ENCODE results near the gene MOSPD3. TPM values are rescaled to one million over a fixed set of nuclear protein-coding genes. Genes with fewer than 3 reads are reported as not detected.

MOSPD3 gene
- total RNA-seq, 4 donors from 2014 or later = 6.6 to 16.8 (median 12.0) TPM

GRCh38 chr7:100575746-100576383, 36.5 kb upstream of the MOSPD3 start:
- Histone ChIP-seq H3K27me3 (peaks cover 0 to 53% (median 0%) of the 10 kb centered on the region in 4 donors), H3K27ac (replicated peaks in 1 of 4) (no peak overlapping the region), H3K4me3 (no peak overlapping the region), H3K4me1 (peaks cover 0 to 4% (median 3%) of the 10 kb centered on the region in 4 donors), H3K9me3 (no peaks in the 10 kb centered on the region), H3K36me3 (peaks cover 53 to 80% (median 75%) of the 10 kb centered on the region in 4 donors)
- 89% methylated on average over 10 of the region's 17 CpGs for WGBS
- DNase-seq (ENCODE audit: extremely low spot score) = no peak
- intact Hi-C loops (cut with DNase I) = no loop called here
- TF ChIP-seq EP300 (IDR thresholded peaks at IDR 0.05) = no peak
- TF ChIP-seq POLR2A (IDR thresholded peaks at IDR 0.05; ENCODE audit: low read depth) = no peak
- TF ChIP-seq POLR2AphosphoS5 (IDR thresholded peaks at IDR 0.05) = no peak
- TF ChIP-seq CTCF (IDR thresholded peaks at IDR 0.05) = no peak

GRCh38 chr7:100576384-100576993, 35.9 kb upstream of the MOSPD3 start:
- H3K36me3 ChIP-seq = peaks cover 59 to 86% (median 81%) of the 10 kb centered on the region in 4 donors
- H3K27me3 ChIP-seq = peaks cover 0 to 47% (median 0%) of the 10 kb centered on the region in 4 donors
- 88% methylated on average over 12 of the region's 13 CpGs for WGBS
- intact Hi-C loops (cut with DNase I) = no loop called here
- H3K4me1 ChIP-seq = peaks cover 0 to 4% (median 0%) of the 10 kb centered on the region in 4 donors
- DNase-seq (ENCODE audit: extremely low spot score) = no peak
- H3K27ac ChIP-seq (replicated peaks in 1 of 4) = no peak overlapping the region
- no peak overlapping the region for H3K4me3 ChIP-seq
- H3K9me3 ChIP-seq = no peaks in the 10 kb centered on the region
- no peak for TF ChIP-seq POLR2A (IDR thresholded peaks at IDR 0.05; ENCODE audit: low read depth)
- no peak for TF ChIP-seq CTCF (IDR thresholded peaks at IDR 0.05)

- Histone ChIP-seq H3K4me1 (peaks cover 0 to 9% (median 3%) of the 10 kb centered on the region in 4 donors), H3K27me3 (peaks cover 0 to 42% (median 0%) of the 10 kb centered on the region in 4 donors), H3K9me3 (no peaks in the 10 kb centered on the region), H3K27ac (replicated peaks in 1 of 4) (no peak overlapping the region), H3K36me3 (peaks cover 65 to 92% (median 87%) of the 10 kb centered on the region in 4 donors), H3K4me3 (no peak overlapping the region)
- no peak for DNase-seq (ENCODE audit: extremely low spot score)
- TF ChIP-seq CTCF (IDR thresholded peaks at IDR 0.05) = no peak
- no peak for TF ChIP-seq POLR2A (IDR thresholded peaks at IDR 0.05; ENCODE audit: low read depth)
- TF ChIP-seq POLR2AphosphoS5 (IDR thresholded peaks at IDR 0.05) = no peak
- TF ChIP-seq EP300 (IDR thresholded peaks at IDR 0.05) = no peak
- WGBS = 92% methylated on average over 19 of the region's 24 CpGs
- intact Hi-C loops (cut with DNase I) = no loop called here
Observed at GRCh38 chr7:100577103-100577502, 35.2 kb upstream of the MOSPD3 start.

GRCh38 chr7:100577507-100577906, 34.8 kb upstream of the MOSPD3 start:
- DNase-seq (ENCODE audit: extremely low spot score) = no peak
- no peak overlapping the region for H3K4me3 ChIP-seq
- no peak overlapping the region for H3K27ac ChIP-seq (replicated peaks in 1 of 4)
- peaks cover 2 to 13% (median 7%) of the 10 kb centered on the region in 4 donors for H3K4me1 ChIP-seq
- H3K27me3 ChIP-seq = peaks cover 0 to 38% (median 0%) of the 10 kb centered on the region in 4 donors
- 94% methylated on average over 14 of the region's 14 CpGs for WGBS
- no peaks in the 10 kb centered on the region for H3K9me3 ChIP-seq
- TF ChIP-seq EP300 (IDR thresholded peaks at IDR 0.05) (no peak), CTCF (IDR thresholded peaks at IDR 0.05) (no peak), POLR2AphosphoS5 (IDR thresholded peaks at IDR 0.05) (no peak), POLR2A (IDR thresholded peaks at IDR 0.05; ENCODE audit: low read depth) (no peak)
- intact Hi-C loops (cut with DNase I) = no loop called here
- peaks cover 68 to 95% (median 91%) of the 10 kb centered on the region in 4 donors for H3K36me3 ChIP-seq

All from esophagus muscularis mucosa (tissue), 4 donors.